ENCODE measurements around the gene ZPBP2.
A peak's percentile ranks its signal among the peaks of the same experiment; 100 is the strongest.

Gene ZPBP2

GRCh38 chr17:39924691-39925055, 56.7 kb downstream of the ZPBP2 start:
- TF ChIP-seq JUND (IDR thresholded peaks at IDR 0.05; ENCODE audit: low read depth), result no peak
- in situ Hi-C loops (cut with HindIII; ENCODE audit: low pct_unique_long_range_greater_than_20kb, low sequenced_read_pairs), result no loop called here
- DNase-seq (ENCODE audit: low read depth in 1 of 2, low spot score in 1 of 2), result no peak

GRCh38 chr17:39925282-39926134, 57.5 kb downstream of the ZPBP2 start:
- no peak for DNase-seq (ENCODE audit: low read depth in 1 of 2, low spot score in 1 of 2)
- in situ Hi-C loops (cut with HindIII; ENCODE audit: low pct_unique_long_range_greater_than_20kb, low sequenced_read_pairs), result no loop called here
- TF ChIP-seq JUND (IDR thresholded peaks at IDR 0.05; ENCODE audit: low read depth), result no peak

DNA sequence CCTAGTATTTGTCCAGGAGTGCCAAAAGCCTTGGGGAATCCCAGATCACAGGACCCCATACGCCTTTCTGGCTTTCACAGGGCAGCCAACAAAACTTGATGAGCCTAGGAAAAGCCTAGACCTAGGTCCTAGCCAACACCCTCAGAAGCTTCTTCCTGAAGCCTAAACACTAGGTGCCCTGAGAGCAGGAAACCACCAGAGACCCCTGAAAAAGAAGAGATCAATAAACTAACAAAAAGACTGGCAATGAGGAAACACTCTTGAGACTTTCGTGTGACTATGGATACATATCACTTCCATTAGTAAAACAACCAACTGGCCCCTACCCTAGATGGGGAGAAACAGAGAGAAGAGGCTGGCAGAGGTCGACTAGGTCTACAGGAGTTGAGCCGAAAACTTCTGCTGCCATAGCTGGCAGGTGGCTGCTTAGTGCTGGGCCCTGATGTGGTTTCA, 58.2 kb downstream of the ZPBP2 start:
- no peak for TF ChIP-seq JUND (IDR thresholded peaks at IDR 0.05; ENCODE audit: low read depth)
- DNase-seq (ENCODE audit: low read depth in 1 of 2, low spot score in 1 of 2), result no peak
- in situ Hi-C loops (cut with HindIII; ENCODE audit: low pct_unique_long_range_greater_than_20kb, low sequenced_read_pairs), result no loop called here

- TF ChIP-seq JUND (IDR thresholded peaks at IDR 0.05; ENCODE audit: low read depth), result no peak
- peak in 1 of 2 experiments; percentile 33 for DNase-seq (ENCODE audit: low read depth in 1 of 2, low spot score in 1 of 2)
- in situ Hi-C loops (cut with HindIII; ENCODE audit: low pct_unique_long_range_greater_than_20kb, low sequenced_read_pairs), result no loop called here
These were observed 58.6 kb downstream of the ZPBP2 start for GRCh38 chr17:39926588-39927100.

Measured in T47D (cell line).